T-helper 2 cell (primary cell): ENCODE results near the gene KISS1.
A peak's percentile ranks its signal among the peaks of the same experiment; 100 is the strongest.

ENCODE experiments used
- DNase-seq, 5 experiments: peaks; one replicate each; pipeline versions ENCODE4 v3.0.0 to v3.0.0-alpha.2; 2012 to 2022

The KISS1 gene

GRCh38 chr1:204217648-204218000 lies 21.3 kb upstream of the KISS1 start:
- DNase-seq, result no peak

DNA sequence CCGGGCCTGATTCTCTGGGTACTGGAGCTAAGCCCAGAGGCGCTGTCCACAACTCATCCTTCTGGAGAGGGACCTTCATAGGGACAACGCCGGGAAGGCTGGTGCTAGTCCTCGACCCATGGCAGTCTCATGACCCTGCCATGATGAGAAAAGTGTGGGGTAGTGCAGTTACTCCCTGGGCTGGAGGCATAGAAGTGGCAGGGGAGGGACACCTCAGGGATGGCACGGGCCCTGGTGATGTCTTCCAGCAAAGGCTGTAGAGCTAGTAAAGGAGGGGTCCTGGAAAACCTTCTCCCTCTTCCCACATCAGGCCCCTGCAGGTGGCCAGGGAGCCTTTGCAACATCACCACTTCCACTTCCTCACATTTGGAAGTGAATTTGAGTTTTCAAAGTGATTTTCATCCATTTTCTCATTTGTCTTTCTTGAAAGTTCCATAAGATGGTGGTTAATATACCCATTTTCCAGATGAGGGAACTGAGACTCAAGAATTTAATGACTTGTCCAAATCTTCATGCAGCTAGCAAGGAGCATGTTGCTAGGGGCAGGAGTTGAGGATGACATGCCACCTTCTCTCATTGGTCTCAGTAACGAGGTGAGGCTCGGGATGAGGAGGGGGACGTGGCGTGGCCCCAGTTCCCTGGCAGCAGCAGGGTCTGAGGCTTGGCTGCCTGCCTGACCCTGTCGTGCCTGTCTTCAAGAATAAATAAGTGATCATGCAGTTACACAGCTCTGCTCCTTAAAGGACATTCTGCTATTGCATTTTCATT lies 20.8 kb upstream of the KISS1 start:
- DNase-seq, result no peak

GRCh38 chr1:204216236-204216635 lies 19.9 kb upstream of the KISS1 start:
- DNase-seq, result no peak

DNA sequence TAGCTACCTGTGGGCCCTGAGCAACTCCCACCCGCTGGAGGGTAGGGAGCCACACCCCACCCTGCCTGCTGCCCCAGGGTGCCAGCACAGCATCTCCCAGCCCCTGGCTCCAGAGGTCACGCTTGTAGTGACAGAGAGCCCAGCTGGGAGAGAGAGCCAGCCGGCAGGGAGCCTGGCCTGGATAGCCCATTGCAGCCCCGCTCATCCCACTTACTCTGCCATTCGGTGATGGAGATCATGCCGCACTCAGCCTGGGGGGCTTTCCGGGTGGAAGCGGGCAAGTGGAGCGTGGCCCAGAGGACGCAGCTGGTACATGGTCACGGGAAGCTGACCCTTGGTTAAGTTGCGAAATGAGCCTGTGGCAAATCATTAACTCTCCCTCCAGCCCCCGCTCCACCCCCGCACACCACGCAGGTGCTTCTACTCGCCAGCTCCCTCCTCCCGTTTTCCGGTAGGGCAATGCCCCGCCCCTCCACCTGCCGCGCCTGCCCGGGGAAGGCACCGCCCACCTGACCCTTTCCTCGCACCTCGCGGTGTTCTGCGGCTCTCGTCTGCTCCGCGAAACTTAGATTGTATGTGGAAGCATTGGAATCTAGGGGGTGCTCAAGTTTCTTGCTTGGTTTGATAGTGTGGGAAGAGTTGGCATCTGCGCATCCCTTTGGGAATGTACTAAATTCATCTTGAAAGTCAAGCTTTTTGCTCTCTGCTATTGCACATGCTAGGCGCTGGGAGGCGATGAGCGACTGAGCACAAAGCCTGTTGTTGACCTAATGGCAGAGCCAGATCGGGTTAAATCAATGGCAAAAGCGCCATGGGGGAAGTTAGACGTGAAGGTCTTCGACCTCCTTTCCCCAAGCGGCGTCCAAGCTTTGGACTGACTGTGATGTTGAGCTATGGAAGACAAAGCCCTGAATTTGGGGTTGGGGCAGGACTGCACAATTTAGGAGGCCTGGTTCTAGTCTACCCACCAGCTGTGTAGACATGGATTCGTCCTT lies 17.7 kb upstream of the KISS1 start, which contains the start of gene GOLT1A:
GOLT1A (minus strand) TSS at position 321 of the 995 bp plus-strand sequence; CDS start at position 239, 82 bp downstream.
- peak in 1 of 5 experiments; percentile 23 for DNase-seq

DNA sequence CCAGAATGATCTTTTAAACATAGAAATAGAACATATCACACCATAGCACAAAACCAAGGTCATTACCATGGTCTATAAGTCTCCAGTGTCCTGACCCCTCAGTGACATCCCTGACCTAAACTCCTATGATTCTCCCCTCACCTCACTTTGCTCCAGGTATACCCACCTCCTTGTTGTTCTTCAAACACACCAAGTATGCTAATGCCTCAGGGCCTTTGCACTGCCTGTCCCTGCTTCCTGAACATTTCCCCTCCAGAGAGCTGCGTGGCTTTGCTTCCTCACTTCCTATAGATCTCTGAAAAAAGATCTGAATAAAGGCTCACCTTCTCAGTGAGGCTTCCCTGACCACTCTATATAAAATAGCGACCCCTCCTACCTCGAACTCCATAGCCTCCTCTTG lies 16.4 kb upstream of the KISS1 start:
- no peak for DNase-seq

GRCh38 chr1:204211046-204211445 lies 14.8 kb upstream of the KISS1 start:
- no peak for DNase-seq

DNA sequence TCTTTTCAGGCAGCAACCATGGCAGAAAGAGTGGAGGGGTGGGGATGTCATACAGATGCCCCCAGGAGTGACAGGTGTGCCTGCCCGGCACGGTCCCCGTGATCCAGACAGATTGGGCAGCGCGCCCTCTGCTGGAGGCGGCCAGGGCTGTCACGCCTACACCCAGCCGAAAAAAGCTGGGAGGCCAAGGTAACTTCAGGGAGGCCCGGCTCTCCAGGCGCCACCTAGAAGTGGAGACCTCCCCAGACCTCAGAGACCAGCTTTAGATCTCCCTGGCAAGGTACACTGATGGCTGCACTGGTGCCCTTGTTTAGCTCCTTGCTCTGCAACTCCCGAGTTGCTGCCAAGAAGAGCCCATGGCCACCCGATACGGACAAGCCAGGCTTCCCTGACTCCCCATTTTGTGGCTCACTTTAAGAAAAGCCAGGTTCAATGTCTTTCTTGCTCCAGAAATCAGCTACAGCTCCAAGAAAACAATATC lies 10.9 kb upstream of the KISS1 start:
- peak; percentile 35 to 65 (median 46) for DNase-seq

- DNase-seq, result no peak
Measured at GRCh38 chr1:204206121-204206520, 9.8 kb upstream of the KISS1 start.

DNA sequence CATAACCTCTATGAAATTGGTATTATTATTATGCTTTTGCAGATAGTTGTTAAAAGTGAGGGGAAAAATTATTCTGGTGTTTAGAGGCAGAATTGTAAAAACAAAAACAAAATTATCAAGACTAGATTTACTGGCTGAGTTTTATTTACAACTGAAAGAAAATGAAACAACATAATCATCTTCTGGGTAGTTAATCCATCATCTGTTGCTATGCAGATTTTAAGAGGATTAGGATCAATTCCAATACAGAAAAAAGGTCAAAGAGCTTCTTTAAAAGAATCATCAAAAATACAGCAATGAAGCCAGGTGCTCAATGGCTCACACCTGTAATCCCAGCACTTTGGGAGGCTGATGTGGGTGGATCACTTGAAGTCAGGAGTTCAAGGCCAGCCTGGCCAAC lies 9.2 kb upstream of the KISS1 start:
- no peak for DNase-seq

DNA sequence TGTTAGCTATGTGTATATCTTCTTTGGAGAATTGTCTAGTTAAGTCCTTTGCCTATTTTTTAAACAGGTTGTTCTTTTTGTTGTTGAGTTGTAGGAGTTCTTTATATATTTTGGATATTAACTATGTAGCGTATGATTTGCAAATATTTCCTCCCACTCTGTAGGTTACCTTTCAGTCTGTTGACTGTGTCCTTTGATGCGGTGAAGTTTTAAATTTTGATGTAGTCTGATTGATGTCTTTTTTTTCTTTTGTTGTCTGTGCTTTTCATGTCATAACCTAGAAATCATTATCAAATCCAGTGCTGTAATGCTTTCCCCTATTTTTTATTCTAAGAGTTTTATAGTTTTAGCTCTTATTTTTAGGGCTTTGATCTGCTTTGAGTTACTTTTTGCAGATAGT lies 8.7 kb upstream of the KISS1 start:
- DNase-seq, result no peak

DNA sequence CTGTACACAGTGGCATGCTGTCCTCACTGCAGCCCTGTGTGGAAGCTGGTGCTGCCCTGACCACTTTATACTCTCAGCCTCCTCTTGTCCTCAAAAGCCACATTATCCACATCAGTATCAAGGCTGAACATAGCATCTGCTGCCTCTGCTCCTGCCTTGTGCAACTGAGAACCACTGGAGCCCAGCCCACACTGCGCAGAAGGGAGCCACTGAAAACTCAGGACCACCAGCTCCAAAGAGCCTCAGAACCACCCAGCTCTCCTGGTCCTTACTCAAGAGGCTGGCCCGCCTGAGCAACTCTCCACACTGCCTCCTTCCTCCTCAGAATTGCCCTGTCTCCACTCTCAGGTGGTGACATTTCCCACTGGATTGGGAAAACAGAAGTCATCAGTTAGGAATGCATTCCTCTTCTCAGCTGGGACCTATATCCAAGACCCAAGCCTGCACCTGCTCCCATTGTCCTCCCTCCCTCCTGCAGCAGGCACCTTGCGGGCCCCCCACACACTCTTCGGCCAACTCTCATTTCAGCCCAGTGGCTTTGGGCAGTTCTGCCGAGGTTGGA lies 7.0 kb upstream of the KISS1 start:
- DNase-seq, result no peak

DNA sequence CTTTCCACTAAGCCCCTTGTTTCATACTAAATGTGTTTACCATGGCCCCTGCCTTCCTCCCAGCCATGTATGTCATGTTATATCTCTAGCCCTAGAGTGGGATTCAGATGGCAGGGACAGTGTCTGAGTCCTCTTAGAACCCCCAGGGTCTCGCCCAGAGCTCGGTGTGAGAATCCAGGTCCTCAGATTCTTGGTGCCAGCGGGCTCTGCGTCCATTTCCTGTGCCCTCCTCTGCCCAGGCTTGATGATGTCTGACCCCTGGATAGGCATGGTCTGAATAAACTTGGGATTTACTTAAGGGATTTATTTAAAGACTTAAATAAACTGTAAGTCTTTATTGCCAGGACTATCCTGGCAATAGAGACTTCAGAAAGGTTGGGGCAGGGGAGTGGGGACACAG lies 6.2 kb upstream of the KISS1 start:
- DNase-seq, result no peak

DNA sequence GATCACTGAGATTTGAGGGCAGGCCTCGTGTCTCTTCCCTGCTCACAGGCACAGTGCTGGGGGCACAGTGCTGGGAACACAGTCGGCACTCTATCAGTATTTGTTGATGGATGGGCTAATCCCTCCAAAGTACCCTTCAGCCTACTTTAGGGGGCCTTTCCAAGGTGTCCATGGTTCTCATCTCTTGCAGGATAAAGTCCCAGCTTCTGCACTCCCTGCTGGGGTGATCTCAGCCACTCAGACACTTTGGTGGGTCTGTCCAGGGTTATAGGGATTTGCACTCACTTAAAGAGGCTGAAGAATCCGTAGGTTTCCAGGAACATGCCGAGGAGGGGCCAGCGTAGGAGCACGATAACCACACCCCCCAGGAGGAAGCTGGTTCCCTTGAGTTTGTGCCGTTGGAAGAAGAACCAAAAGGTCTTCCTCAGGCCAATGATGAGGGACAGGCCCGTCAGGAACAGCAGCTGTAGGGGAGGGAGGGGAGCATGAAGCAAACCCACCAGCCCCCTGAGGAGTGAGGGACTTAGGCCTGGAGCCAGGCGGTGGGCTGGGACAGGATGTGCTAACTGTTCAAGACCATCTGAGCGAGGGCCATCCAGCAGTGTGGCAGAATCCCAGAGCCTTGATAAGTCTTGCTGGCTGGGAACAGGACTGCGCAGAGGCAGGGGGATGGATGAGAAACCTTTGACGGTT lies 5.2 kb upstream of the KISS1 start:
- no peak for DNase-seq

GRCh38 chr1:204199579-204199978 lies 3.3 kb upstream of the KISS1 start:
- DNase-seq, result no peak

- DNase-seq, result no peak
Measured at GRCh38 chr1:204198348-204199340, 2.4 kb upstream of the KISS1 start.

DNA sequence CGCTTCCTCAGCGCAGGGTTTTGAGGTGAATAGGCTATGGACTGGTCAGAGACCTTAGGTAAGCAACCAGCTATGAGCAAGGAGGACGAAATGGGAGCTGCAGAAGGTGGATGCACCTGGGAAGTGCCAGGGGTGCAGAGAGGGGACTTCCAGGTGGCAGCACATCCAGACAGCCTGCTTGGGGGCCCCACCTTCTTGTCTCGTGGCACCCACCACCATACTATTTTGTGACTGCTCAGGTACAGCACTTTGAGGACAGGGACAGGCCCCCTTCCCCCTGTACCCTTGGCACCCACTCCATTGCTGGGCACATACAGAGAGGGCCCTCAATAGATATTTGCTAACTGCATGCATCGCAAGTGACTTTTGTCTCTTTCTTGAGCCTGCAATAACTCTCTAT lies 777 bp upstream of the KISS1 start:
- DNase-seq, result no peak

DNA sequence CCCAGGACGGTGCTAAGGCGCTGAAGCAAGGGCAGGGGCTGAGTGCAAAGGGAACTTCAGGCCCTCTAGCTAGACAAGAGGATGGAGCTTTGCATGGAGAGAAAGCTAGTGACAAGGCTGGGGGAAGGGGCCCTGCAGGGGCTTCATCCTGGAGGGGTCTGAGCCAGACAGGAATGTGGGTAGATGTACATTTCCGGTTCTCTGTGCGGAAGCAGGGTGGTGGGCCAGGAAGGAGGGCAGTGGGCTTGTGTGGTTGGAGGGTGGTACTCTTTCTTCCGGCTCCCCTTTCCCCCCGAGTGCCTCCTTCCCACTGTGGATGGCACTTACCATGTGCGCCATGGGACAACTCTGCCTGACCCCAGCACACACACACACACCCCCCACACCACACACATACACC lies 1.5 kb downstream of the KISS1 start:
- no peak for DNase-seq

DNA sequence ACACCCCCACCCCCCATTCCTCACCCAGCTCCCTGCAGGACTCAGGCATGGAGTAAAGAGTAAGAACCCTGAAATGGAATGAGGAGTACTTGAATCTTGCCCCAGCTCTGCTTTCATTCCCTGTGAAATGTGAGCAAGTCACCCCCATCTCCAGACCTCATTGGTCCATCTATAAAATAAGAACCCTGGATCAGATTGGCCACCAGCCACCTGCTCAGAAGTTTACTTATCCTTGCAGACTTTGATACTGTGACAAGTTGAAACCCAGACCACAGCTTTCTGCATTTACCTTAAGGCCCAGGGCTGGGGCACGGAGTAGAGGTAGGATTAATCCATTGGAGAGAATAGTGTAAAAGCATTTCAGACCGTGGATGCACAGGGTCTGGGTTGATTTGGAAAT lies 2.2 kb downstream of the KISS1 start:
- DNase-seq, result no peak

DNA sequence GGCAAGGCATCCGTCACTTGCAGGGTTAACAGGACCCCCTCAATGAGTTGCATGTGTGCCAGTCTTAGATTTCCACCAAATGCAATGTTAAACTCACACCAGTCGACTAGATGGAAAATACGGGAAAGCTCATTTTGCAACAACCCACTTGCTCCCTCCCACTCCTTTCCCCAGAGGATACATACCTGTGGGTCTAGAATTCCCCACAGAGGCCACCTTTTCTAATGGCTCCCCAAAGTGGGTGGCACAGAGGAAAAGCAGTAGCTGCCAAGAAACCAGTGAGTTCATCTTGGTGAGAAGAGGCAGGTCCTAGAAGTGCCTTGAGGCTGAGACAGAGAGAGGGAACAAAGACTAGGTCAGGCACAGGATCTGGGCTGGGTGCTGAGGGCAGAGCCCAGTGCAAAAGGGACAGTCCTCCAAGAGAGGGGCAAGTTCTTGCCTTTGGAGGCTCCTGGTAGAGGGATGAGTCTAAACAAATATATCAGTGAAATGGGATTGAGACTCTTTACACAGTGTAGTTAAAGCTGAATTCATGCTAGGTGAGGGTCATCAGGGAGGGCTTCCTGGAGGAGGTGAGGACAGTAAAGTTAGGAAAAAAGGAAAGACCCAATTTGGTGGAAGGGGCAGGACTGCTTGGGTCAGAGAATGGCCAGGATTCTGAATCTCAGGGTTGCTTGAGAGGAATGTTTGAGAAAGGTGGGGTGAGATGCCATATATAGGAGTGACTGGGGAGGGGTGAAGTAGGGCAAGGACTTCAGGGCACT lies 3.5 kb downstream of the KISS1 start:
- DNase-seq, result no peak

- no peak for DNase-seq
Measured at GRCh38 chr1:204192046-204192445, 4.2 kb downstream of the KISS1 start.

DNA sequence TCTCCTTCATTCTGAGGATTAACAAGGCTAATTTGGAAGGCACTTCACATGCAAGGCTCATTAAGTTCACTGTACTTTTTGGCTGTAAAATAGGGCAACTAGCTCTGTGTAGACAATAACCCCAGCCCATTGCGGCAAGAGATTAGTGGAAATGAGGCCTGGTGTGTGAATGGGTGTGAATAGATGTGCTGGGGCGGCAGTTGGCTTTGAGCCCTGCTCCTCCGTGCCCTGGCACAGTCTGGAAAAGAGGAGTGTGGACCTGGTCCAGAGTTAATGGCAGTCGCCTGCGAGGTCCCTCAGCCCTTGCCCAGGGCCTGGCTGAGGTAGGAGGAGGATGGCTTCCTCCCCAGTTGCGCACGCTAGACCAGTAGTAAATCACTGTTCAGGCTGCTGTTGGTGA lies 4.8 kb downstream of the KISS1 start:
- DNase-seq, result no peak
